HEK293T (cell line): ENCODE measurements around the gene XRCC2.

Experiments
- ARNT ChIP-seq: fragments of 450-650 bp; IDR thresholded peaks from 2 replicates; pipeline ENCODE4 v1.6.1; 2017; ENCODE audit warnings: mild to moderate bottlenecking
- ELF4 ChIP-seq: fragments of 450-650 bp; IDR thresholded peaks from 2 replicates; pipeline ENCODE4 v1.6.1; 2017; ENCODE audit warnings: antibody characterized with exemption
- FOXA1 ChIP-seq: fragments of 450-650 bp; IDR thresholded peaks from 2 replicates; pipeline ENCODE4 v1.6.1; 2016; ENCODE audit warnings: mild to moderate bottlenecking
- FOXK2 ChIP-seq: fragments of 450-650 bp; IDR thresholded peaks from 2 replicates; pipeline ENCODE4 v1.6.1; 2016; ENCODE audit warnings: mild to moderate bottlenecking
- FOXM1 ChIP-seq: fragments of 450-650 bp; IDR thresholded peaks from 2 replicates; pipeline ENCODE4 v1.6.1; 2017; ENCODE audit warnings: mild to moderate bottlenecking, borderline replicate concordance
- NFRKB ChIP-seq: fragments of 450-650 bp; IDR thresholded peaks from 2 replicates; pipeline ENCODE4 v1.6.1; 2016; ENCODE audit warnings: mild to moderate bottlenecking, moderate library complexity
- SUZ12 ChIP-seq: fragments of 450-650 bp; IDR thresholded peaks from 2 replicates; pipeline ENCODE4 v1.6.1; 2016; ENCODE audit warnings: mild to moderate bottlenecking
- TARDBP ChIP-seq: fragments of 450-650 bp; IDR thresholded peaks from 2 replicates; pipeline ENCODE4 v1.6.1; 2016

DNA sequence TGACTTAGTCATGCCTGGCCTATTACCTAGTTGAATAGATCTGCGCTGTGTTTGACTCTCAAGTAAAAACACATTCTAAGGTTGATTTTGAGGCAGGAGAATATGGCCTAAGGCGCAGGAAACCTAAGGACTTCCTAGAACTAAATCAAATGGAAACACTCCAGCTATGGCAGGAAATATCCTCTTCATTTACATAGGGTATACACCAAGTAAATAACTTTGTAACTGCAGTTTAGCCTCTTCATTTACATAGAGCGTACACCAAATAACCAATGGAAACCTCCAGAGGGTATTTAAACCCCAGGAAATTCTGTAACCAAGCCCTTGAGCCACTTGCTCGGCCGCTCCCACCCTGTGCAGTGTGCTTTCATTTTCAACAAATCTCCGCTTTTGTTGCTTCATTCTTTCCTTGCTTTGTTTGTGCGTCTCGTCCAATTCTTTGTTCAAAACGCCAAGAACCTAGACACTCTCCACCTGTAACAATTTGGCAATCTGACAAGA, 35.6 kb upstream of the XRCC2 start:
- TF ChIP-seq FOXA1 (no peak), SUZ12 (no peak), TARDBP (no peak), FOXK2 (no peak), NFRKB (no peak), ELF4 (no peak), ARNT (no peak), FOXM1 (no peak)
